ENCODE results near the gene CCDC154.
"Not testable (repeated sequence)": the region's sequence is repeated elsewhere in the genome, so short reads cannot be mapped to it uniquely, and the experiment has no call there.

CCDC154 gene

DNA sequence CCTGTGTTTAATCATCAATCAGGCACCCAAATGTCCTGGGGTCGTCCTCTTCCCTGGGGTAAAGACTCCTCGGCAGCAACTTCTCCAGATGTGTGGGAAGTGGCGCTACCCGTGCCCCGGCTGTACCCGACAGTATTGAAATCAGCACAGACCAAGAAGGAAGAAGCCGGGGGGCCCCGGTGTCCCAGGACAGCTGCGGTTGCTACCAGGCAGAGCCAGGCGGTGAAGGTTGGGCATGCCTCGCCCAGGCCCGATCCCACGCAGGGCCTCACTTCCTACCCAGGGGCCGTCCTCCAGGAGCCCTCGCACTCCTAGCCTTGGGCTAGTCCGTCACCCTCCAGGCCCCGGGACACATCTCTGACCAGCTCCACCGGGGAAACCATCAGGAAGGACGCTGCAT lies 9.0 kb upstream of the CCDC154 start:
- DNase-seq = no peak

DNA sequence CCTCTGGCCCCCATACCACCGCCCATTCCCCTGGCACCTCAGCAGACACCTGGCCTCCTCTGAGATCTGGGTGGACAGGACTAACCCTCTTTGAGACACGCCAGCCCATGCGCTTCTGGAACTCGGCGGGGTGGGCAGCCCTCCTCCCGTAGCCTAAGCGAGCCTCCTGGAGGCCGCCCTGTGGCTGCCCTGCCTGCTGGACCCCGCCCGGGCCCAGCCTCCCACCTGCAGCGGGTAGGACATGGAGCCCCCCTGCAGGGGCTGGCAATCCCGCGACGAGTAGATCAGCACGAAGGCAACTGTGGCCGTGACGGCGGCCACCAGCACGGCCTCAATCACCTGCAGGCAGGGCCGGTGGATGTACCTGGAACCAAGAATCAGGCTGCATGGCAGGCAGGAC lies 8.2 kb upstream of the CCDC154 start:
- DNase-seq = no peak

GRCh38 chr16:1451702-1452392 lies 7.5 kb upstream of the CCDC154 start:
- no peak for DNase-seq

GRCh38 chr16:1450841-1451240 lies 6.5 kb upstream of the CCDC154 start:
- DNase-seq = no peak

DNA sequence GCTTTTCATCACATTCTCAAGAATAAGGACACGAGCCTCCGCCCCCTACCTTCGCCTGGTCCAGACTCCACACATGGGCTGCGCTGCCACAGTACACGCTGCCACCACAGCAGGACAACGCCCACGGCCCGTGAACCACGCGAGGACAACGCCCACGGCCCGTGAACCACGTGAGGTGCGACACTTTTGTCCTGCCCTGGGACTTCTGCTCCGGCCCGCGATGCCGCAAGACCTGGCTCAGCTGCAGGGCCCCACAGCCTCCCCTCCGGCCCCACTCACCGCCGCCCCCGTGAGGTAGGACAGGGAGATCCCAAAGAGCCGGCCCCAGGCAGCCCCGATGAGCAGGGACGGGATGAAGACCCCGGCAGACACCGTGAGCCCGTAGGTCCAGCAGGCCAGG lies 5.9 kb upstream of the CCDC154 start:
- no peak for DNase-seq

DNA sequence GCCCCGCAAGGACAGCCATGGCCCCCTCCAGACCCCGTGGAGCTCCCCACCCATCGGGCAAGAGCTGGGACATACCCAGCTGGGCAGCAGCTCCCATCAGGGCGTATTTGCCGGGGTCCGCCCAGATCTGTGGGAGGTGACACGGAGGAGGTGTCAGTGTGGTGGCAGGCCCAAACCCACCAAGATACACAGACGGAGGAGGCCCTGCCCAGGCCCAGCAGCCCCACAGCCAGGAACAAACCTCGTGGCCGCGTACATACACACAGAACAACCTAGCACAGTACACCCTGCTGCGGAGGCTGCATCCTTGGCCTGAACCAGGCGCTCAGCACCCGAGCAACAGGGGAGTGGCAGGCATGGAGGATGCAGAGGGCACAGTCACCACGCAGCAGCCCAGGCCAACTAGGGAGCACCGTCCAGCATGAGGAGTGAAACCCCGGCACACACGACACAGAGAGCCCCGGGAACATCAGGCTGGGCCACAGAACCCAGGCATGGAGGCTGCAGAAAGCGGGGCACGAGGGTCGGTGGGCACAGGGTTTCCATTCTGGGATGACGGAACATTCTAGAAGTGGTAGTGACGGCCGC lies 4.9 kb upstream of the CCDC154 start:
- no peak for DNase-seq

DNA sequence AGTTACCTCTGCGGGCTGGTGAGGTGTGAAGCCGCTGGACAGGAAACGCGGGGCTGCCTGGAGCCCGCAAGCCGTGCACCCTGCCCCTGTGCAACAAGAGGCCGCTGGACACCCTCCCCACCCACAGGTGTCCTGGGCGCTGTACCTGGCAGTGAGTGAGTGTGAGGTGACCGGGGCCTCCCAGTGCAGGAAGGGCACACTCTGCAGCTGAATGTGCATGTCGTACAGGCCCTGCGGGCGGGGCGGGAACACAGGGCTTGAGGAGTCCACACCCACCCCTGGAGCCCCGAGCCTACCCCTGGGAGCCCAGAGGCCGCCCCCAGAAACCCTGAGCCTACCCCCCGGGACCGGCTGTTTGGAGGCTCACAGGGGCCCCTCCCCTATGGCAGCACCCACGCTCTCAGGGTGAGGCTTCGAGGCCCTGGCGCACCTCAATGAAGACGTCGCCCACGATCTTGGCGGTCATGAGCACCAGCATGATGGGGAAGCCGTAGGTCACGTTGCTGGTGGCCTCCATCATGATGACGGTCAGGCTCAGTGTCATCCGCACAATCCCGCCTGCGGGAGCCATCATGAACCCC lies 4.3 kb upstream of the CCDC154 start:
- DNase-seq = no peak

- DNase-seq = no peak
These were observed 3.6 kb upstream of the CCDC154 start for GRCh38 chr16:1447965-1448364.

GRCh38 chr16:1446296-1447080 lies 2.1 kb upstream of the CCDC154 start:
- DNase-seq = no peak

DNA sequence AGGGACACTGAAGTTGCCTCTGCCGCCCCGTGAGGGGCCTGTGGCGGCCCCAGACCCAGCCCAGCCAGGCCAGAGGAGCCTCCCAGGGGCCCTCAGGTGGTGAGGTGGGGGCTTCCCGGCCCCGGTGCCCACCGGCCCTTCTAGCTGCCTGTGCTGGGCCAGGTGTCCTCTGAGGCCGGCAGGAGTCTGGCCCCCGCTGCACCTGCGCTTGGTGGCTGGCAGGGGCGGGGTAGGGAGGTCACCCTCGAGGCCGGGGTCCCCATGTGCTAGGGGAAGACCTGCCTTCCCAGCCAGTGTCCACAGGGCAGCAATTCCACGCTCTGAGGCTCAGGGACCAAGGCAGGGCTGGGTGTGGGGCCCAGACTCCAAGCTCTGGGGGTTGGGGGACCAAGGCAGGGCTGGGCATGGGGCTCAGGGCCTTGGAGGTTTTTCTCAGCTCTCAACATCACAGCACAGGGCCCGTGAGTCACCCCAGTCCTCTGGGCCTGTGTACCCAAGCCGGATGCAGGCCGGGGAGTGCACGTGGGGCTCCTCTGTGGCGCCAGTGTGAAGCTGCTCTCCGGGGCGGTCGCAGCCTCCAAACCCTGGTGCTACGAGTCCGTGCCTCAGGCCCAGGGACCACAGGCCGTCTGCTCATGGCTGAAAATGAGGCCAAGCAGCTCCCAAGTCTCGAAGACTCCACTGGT lies 1.3 kb upstream of the CCDC154 start:
- no peak for DNase-seq

DNA sequence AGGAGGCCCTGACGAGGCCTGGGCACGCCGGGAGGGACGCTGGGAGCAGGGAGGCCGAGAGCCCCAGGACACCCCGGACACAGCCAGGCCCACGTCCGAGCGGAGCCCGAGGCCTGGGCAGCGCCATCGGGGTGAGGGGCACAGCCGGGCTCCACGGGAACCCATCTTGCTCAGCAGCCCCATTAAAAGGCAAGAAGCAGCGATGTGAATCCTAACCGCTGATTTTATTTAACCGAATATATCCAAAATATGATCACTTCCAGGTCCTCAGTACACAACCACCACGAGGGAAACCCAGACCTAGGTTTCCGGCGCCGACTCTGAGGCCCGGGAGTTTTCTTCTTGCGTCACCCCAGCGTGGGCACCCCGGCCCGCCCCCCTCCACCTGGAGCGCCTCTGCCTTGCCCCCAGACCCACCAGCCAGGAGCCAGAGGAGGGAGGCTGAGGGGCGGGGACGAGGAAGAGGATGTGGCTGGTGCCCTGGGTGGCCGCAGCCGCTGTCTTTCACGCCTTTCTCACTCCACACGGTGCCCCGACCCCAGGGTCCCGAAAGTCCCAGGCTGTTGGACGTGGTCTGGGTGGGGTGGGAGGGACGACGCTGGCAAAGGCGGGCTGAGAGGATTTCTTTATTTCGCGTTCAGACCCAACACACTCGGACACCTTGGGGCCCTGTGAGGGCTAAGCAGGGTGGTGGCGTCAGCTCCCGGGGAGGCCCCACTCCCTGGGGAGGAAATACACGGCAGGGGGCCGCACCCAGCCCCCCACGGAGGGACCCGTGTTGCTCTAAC lies 568 bp upstream of the CCDC154 start:
- no peak for DNase-seq

GRCh38 chr16:1443403-1443973 lies 868 bp downstream of the CCDC154 start:
- DNase-seq = no peak

DNA sequence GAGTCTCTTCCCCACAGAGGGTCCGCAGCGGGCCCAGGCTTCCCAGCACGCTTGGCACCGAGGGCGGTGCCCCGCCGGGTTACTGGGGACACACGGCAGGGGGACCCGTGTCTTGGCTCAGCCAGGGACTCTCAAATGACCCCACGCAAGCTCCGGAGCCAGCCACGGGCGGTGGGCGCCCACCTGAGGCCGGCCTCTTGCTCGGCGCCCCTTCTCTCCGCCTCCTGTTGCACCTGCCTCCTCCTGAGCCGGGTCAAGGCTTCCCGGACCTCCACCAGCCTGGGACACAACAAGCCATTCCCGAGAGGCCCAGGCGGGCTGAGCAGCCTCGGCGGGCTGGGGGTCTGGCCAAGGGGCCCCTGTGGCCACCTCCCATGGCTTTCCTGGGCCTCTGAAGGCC lies 1.7 kb downstream of the CCDC154 start:
- DNase-seq = no peak

GRCh38 chr16:1441391-1441829 lies 2.9 kb downstream of the CCDC154 start:
- no peak for DNase-seq

DNA sequence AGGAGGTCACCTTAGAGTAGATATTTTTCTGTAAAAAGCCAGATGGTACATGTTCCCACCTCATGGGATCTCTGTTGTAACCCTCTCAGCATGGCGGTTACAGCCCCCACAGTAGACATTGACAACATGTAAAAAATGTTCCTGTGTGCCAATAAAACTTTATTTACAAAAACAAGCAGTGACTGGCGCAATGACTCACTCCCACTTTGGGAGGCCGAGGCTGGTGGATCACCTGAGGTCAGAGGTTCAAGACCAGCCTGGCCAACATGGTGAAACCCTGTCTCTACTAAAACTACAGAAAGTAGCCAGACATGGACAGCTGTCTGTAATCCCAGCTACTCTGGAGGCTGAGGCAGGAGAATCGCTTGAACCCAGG lies 4.7 kb downstream of the CCDC154 start:
- not testable (repeated sequence) for DNase-seq

GRCh38 chr16:1439058-1439698 lies 5.2 kb downstream of the CCDC154 start:
- no peak for DNase-seq

GRCh38 chr16:1438229-1439057 lies 5.9 kb downstream of the CCDC154 start:
- no peak for DNase-seq

DNA sequence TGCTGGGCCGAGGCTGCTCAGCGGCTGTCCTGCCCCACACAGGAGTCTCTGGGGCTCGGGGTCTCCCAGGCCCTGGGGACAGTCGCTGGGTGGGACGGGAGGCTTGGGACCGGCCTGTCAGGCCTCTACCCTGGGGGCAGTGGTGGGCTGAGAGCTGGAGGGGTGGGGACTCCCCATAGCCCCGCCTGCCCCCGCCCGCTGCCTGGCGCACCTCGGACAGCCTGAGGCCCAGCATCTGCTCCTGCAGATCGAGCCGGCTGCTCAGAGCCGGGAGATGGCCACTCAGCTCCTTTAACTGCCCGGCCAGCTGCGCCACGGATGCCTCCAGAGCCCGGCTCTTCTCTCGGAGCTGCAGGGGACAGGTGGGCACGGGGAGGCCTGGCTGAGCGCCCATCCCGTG lies 6.8 kb downstream of the CCDC154 start:
- no peak for DNase-seq

GRCh38 chr16:1436731-1437355 lies 7.5 kb downstream of the CCDC154 start:
- DNase-seq = no peak
